ENCODE data around the gene CTSS. TPM values are rescaled to one million over a fixed set of nuclear protein-coding genes. Genes with fewer than 3 reads are reported as not detected.

Gene CTSS
- total and polyA plus RNA-seq, 11 donors: 3.9 to 306 (median 15.9) TPM

- WGBS, 4 donors: 68 to 80% (median 77%) methylated on average over 1 of the region's 1 CpG
- peaks cover 0 to 69% (median 52%) of the 10 kb centered on the region in 9 donors for H3K36me3 ChIP-seq
- DNase-seq (no peak), ATAC-seq (no peak)
- no peaks in the 10 kb centered on the region for H3K27me3 ChIP-seq
- no peak overlapping the region for H3K27ac ChIP-seq
- intact Hi-C loops (cut with DNase I): no loop called here
- no peaks in the 10 kb centered on the region for H3K9me3 ChIP-seq
- H3K4me1 ChIP-seq: peaks cover 0 to 6% (median 0%) of the 10 kb centered on the region in 12 donors
- H3K4me3 ChIP-seq: no peak overlapping the region
- no peak for TF ChIP-seq CTCF (IDR thresholded peaks at IDR 0.05)
- no peak for TF ChIP-seq POLR2A (IDR thresholded peaks at IDR 0.05)
These were observed 81.7 kb downstream of the CTSS start for GRCh38 chr1:150683914-150684313.

Other genes starting within 250 kb of the CTSS start
- gene ADAMTSL4, start 216.4 kb downstream of the CTSS start, total RNA-seq: 10 to 100 TPM; 19.2 to 69.0 (median 40.9) TPM
- gene ADAMTSL4, start 216.4 kb downstream of the CTSS start, polyA plus RNA-seq: 10 to 100 TPM; 41.1 to 61.7 TPM
- gene MCL1, start 186.2 kb downstream of the CTSS start, total RNA-seq: 100 to 1,000 TPM in 6 of 9 donors, 10 to 100 TPM in 3; 77.2 to 180 (median 104) TPM
- gene MCL1, start 186.2 kb downstream of the CTSS start, polyA plus RNA-seq: 100 to 1,000 TPM in 1 of 2 donors, 10 to 100 TPM in 1; 57.1 to 118 TPM
- 100 to 1,000 TPM; 118 to 186 (median 130) TPM for gene ENSA, start 136.2 kb downstream of the CTSS start, total RNA-seq
- gene ENSA, start 136.2 kb downstream of the CTSS start, polyA plus RNA-seq: 100 to 1,000 TPM in 1 of 2 donors, 10 to 100 TPM in 1; 74.6 to 122 TPM
- 10 to 100 TPM; 11.4 to 22.1 (median 14.7) TPM for gene GOLPH3L, start 68.6 kb downstream of the CTSS start, total RNA-seq
- 10 to 100 TPM in 1 of 2 donors, 1 to 10 TPM in 1; 5.5 to 14.4 TPM for gene GOLPH3L, start 68.6 kb downstream of the CTSS start, polyA plus RNA-seq
- gene HORMAD1, start 44.9 kb downstream of the CTSS start, total RNA-seq: under 1 TPM in 2 of 9 donors, not detected in 7; 0.25 to 0.45 TPM
- not detected for gene HORMAD1, start 44.9 kb downstream of the CTSS start, polyA plus RNA-seq
- gene CTSK, start 42.5 kb upstream of the CTSS start, total RNA-seq: 10 to 100 TPM in 2 of 9 donors, 1 to 10 TPM in 7; 2.1 to 17.9 (median 6.1) TPM
- gene CTSK, start 42.5 kb upstream of the CTSS start, polyA plus RNA-seq: 1 to 10 TPM; 2.1 to 2.4 TPM
- gene ARNT, start 110.8 kb upstream of the CTSS start, total RNA-seq: 10 to 100 TPM; 22.2 to 45.0 (median 32.0) TPM
- gene ARNT, start 110.8 kb upstream of the CTSS start, polyA plus RNA-seq: 10 to 100 TPM; 10.3 to 18.2 TPM
- not detected for gene CTXND2, start 121.4 kb upstream of the CTSS start, total RNA-seq
- gene CTXND2, start 121.4 kb upstream of the CTSS start, polyA plus RNA-seq: not detected
- 10 to 100 TPM; 12.5 to 28.0 (median 17.5) TPM for gene SETDB1, start 160.6 kb upstream of the CTSS start, total RNA-seq
- 10 to 100 TPM; 12.7 to 12.9 TPM for gene SETDB1, start 160.6 kb upstream of the CTSS start, polyA plus RNA-seq
- 100 to 1,000 TPM in 2 of 9 donors, 10 to 100 TPM in 7; 51.7 to 113 (median 76.1) TPM for gene CERS2, start 209.1 kb upstream of the CTSS start, total RNA-seq
- 10 to 100 TPM; 72.0 to 94.1 TPM for gene CERS2, start 209.1 kb upstream of the CTSS start, polyA plus RNA-seq
- gene ANXA9, start 216.5 kb upstream of the CTSS start, total RNA-seq: 1 to 10 TPM in 1 of 9 donors, under 1 TPM in 3, not detected in 5; 0.12 to 2.0 (median 0.35) TPM
- under 1 TPM in 1 of 2 donors, not detected in 1; 0.19 TPM for gene ANXA9, start 216.5 kb upstream of the CTSS start, polyA plus RNA-seq
- 10 to 100 TPM; 37.6 to 98.4 (median 54.2) TPM for gene MINDY1, start 241.1 kb upstream of the CTSS start, total RNA-seq
- 10 to 100 TPM; 18.5 to 20.4 TPM for gene MINDY1, start 241.1 kb upstream of the CTSS start, polyA plus RNA-seq
- gene PRUNE1, start 242.7 kb upstream of the CTSS start, total RNA-seq: 10 to 100 TPM; 32.5 to 65.3 (median 42.0) TPM
- 10 to 100 TPM; 15.1 to 22.8 TPM for gene PRUNE1, start 242.7 kb upstream of the CTSS start, polyA plus RNA-seq